Smooth muscle cell (in vitro differentiated cells): ENCODE results near the gene FGF3. TPM values are rescaled to one million over a fixed set of nuclear protein-coding genes. Genes with fewer than 3 reads are reported as not detected.
A peak's percentile ranks its signal among the peaks of the same experiment; 100 is the strongest.

Experiments used
- DNase-seq: peaks from one replicate; lab custom pipeline; 2025; ENCODE audit not compliant: unreplicated experiment; lab: John Stamatoyannopoulos, UW
- H2AFZ ChIP-seq: fragments of 200-600 bp; sonication (generic); 2 replicates; pipeline ENCODE4 v1.6.0; 2016; ENCODE audit warnings: antibody characterized with exemption, low read depth, mild to moderate bottlenecking
- H3F3A ChIP-seq: fragments of 200-600 bp; sonication (generic); 2 replicates; pipeline ENCODE4 v1.6.0; 2017; ENCODE audit warnings: antibody characterized with exemption, low read depth
- H3K27ac ChIP-seq: fragments of 200-600 bp; sonication (generic); 2 replicates; pipeline ENCODE4 v1.5.1; 2016; ENCODE audit warnings: low read depth, mild to moderate bottlenecking
- H3K27me3 ChIP-seq: fragments of 200-600 bp; sonication (generic); 2 replicates; pipeline ENCODE4 v1.6.1; 2016; ENCODE audit warnings: low read depth, mild to moderate bottlenecking
- H3K36me3 ChIP-seq: fragments of 200-600 bp; sonication (generic); 2 replicates; pipeline ENCODE4 v1.5.1; 2016; ENCODE audit warnings: low read depth
- H3K4me1 ChIP-seq: fragments of 200-600 bp; sonication (generic); 2 replicates; pipeline ENCODE4 v1.5.1; 2016; ENCODE audit warnings: low read depth
- H3K4me2 ChIP-seq: fragments of 200-600 bp; sonication (generic); 2 replicates; pipeline ENCODE4 v1.6.0; 2016; ENCODE audit warnings: mild to moderate bottlenecking
- H3K4me3 ChIP-seq: fragments of 200-600 bp; sonication (generic); 2 replicates; pipeline ENCODE4 v1.5.1; 2016; ENCODE audit warnings: mild to moderate bottlenecking
- H3K79me2 ChIP-seq: fragments of 200-600 bp; sonication (generic); 2 replicates; pipeline ENCODE4 v1.6.0; 2016; ENCODE audit warnings: low read depth, mild to moderate bottlenecking
- H3K9ac ChIP-seq: fragments of 200-600 bp; sonication (generic); 2 replicates; pipeline ENCODE4 v1.6.0; 2016; ENCODE audit warnings: low read depth
- H3K9me3 ChIP-seq: fragments of 200-600 bp; sonication (generic); replicated peaks from 2 replicates; pipeline ENCODE4 v1.5.1; 2016; ENCODE audit warnings: low read depth
- H4K20me1 ChIP-seq: fragments of 200-600 bp; sonication (generic); 2 replicates; pipeline ENCODE4 v1.6.0; 2016; ENCODE audit warnings: low read depth
- CTCF ChIP-seq: fragments of 200-600 bp; sonication (generic); IDR thresholded peaks from 2 replicates; pipeline ENCODE4 v1.5.1; 2017; ENCODE audit warnings: borderline replicate concordance, mild to moderate bottlenecking, antibody characterized with exemption; ENCODE audit not compliant: insufficient read depth, poor library complexity, severe bottlenecking
- WGBS: methylation state at CpG from one replicate; pipeline ENCODE4 v1.1.7; 2016; ENCODE audit warnings: low lambda C conversion rate; 5-methylcytosine and 5-hydroxymethylcytosine counted together
- polyA plus RNA-seq: library from polyadenylated mRNA; unstranded; fragments of >200 nt; fragmentation: Nextera tagmentation; extraction: Ambion mirVana; gene quantifications from 2 replicates; pipeline ENCODE4 v1.2.1, GENCODE V29; 2016
- total RNA-seq: library from RNA; depleted of rRNA; stranded (reverse); fragments of >200 nt; gene quantifications from 2 replicates; pipeline ENCODE4 v1.2.3, GENCODE V29; 2014

FGF3 gene
- total and polyA plus RNA-seq, 2 experiments from 2014 or later, result not detected

DNA sequence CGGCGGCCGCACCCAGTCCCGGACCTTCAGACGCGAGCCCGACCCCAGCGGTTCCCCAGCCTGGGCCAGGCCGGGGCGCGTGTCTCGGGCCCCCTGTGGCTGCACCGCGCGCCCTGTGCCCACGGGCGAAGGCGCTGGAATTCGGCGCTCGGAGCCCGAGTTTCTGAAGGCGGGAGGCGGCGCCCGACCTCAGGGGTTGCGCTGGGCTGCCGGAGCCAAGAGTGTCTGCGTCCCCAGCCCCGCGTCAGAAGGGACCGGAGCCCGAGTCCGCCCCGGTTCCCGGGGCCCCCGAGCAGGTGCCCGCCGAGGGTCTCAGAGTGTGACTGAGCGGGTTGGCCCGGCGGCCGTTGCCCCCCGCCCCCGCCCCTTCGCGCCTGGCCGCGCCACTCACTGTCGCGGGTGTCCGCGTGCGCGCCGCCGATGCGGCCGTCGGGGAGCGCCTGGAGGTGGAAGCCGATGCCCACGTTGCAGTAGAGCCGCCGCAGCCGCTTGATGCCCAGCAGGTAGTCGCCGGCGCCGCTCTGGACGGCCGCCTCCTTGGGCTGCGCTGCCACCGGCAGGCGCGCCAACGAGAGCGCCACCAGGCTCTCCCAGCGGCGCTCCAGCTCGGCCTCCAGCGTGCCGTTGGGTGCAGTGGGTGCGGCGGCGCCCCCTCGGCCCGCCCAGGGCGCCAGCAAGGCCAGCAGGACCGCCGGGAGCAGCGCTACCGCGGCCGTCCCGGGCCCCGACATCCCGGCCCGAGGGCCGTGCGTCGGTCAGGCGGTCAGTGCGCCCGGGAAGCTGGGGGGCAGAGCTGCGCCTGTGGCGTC lies 44.7 kb downstream of the FGF3 start:
- DNase-seq, result no peak
- H3K36me3 ChIP-seq, result no peaks in the 10 kb centered on the region
- H3F3A ChIP-seq, result no peaks in the 10 kb centered on the region
- H3K27me3 ChIP-seq, result peaks cover 83% of the 10 kb centered on the region
- peak overlapping the region; percentile 21 for H3K4me3 ChIP-seq
- no peaks in the 10 kb centered on the region for H4K20me1 ChIP-seq
- no peaks in the 10 kb centered on the region for H3K79me2 ChIP-seq
- no peak overlapping the region for H3K27ac ChIP-seq
- H3K9me3 ChIP-seq, result no peaks in the 10 kb centered on the region
- H3K4me2 ChIP-seq, result peak overlapping the region; percentile 65
- H3K4me1 ChIP-seq, result peaks cover 16% of the 10 kb centered on the region
- no peak overlapping the region for H2AFZ ChIP-seq
- H3K9ac ChIP-seq, result no peak overlapping the region
- 4% methylated on average over 103 of the region's 107 CpGs for WGBS
- TF ChIP-seq CTCF, result no peak

DNA sequence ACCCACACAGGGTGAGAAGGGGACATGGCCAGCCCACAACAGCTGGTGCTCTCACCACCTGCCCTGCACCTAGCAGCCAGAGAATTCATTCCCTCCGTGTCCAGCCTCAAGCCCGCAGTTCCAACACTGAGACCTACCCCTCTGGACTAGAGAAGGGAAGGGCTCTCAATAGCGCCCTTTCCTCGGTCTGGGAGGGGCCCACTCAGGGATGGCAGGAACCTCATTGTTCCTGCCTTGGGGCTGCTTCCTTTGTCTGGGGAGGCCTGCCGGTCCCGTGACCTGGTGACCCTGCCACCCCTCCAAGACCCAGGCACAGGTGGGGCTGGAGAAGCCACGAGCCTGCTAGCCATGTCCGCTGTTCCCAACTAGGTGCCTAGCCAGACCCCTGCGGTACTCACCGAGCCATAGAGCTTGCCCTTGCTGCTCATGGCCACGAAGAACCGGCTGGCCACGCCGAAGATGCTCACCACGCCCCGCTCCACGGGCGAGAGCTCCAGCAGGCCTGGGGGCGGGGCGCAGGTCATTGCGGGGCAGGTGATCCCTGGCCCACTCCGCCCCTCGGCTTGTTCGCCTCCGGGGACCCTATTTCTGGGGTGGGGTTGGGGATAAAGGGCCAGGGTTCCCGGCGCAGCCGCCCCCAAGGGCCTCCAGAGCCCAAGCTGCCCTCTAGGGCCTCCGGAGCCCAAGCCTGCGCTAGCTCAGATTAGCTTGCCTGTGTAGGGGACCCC lies 45.4 kb downstream of the FGF3 start:
- no peak for DNase-seq
- H3F3A ChIP-seq, result no peaks in the 10 kb centered on the region
- no peaks in the 10 kb centered on the region for H3K9me3 ChIP-seq
- 29% methylated on average over 30 of the region's 30 CpGs for WGBS
- no peaks in the 10 kb centered on the region for H3K79me2 ChIP-seq
- no peak overlapping the region for H3K4me3 ChIP-seq
- peaks cover 78% of the 10 kb centered on the region for H3K27me3 ChIP-seq
- no peaks in the 10 kb centered on the region for H4K20me1 ChIP-seq
- no peaks in the 10 kb centered on the region for H3K36me3 ChIP-seq
- H3K27ac ChIP-seq, result no peak overlapping the region
- no peak overlapping the region for H3K9ac ChIP-seq
- H3K4me1 ChIP-seq, result peaks cover 16% of the 10 kb centered on the region
- no peak for TF ChIP-seq CTCF
- H2AFZ ChIP-seq, result no peak overlapping the region
- H3K4me2 ChIP-seq, result peak overlapping the region; percentile 65

- H3K36me3 ChIP-seq, result no peaks in the 10 kb centered on the region
- H4K20me1 ChIP-seq, result no peaks in the 10 kb centered on the region
- H3K9ac ChIP-seq, result no peak overlapping the region
- peaks cover 64% of the 10 kb centered on the region for H3K27me3 ChIP-seq
- no peak overlapping the region for H2AFZ ChIP-seq
- H3K4me1 ChIP-seq, result peaks cover 16% of the 10 kb centered on the region
- no peak overlapping the region for H3K4me2 ChIP-seq
- no peak overlapping the region for H3K4me3 ChIP-seq
- DNase-seq, result no peak
- TF ChIP-seq CTCF, result no peak
- no peaks in the 10 kb centered on the region for H3F3A ChIP-seq
- H3K27ac ChIP-seq, result no peak overlapping the region
- WGBS, result 40% methylated on average over 7 of the region's 7 CpGs
- no peaks in the 10 kb centered on the region for H3K9me3 ChIP-seq
- no peaks in the 10 kb centered on the region for H3K79me2 ChIP-seq
Measured at GRCh38 chr11:69771466-69771865, 47.8 kb downstream of the FGF3 start.
